Activated B cell treated with CpG ODN at 0.5 μM for 24 hours (primary cell): ENCODE data around the gene PGLYRP2. TPM values are rescaled to one million over a fixed set of nuclear protein-coding genes. Genes with fewer than 3 reads are reported as not detected.
A peak's percentile ranks its signal among the peaks of the same experiment; 100 is the strongest.

ENCODE experiments used
- ATAC-seq: fragments of 200-7000 bp; cut with Tn5 transposase; one replicate; pipeline ENCODE4 v1.10.0; 2021; ENCODE audit warnings: low read depth, mild to moderate bottlenecking, moderate library complexity
- CTCF ChIA-PET: fragments of 350-600 bp; sonication (Branson Sonifier 250); formaldehyde crosslinking; loops from one replicate; lab custom pipeline; 2021; ENCODE audit warnings: antibody characterized with exemption; lab: Charles Lee
- POLR2A ChIA-PET: fragments of 350-600 bp; sonication (Branson Sonifier 250); formaldehyde crosslinking; loops from one replicate; lab custom pipeline; 2021; ENCODE audit warnings: antibody characterized with exemption; lab: Charles Lee
- DNase-seq: peaks from one replicate; pipeline ENCODE4 v3.0.0; 2022
- H3K27ac Mint-ChIP-seq: one replicate; pipeline ENCODE4 v1.8.0; 2020; ENCODE audit warnings: mixed read lengths
- H3K27me3 Mint-ChIP-seq: one replicate; pipeline ENCODE4 v1.8.0; 2021; ENCODE audit warnings: mixed read lengths
- H3K36me3 Mint-ChIP-seq: one replicate; pipeline ENCODE4 v1.8.0; 2021; ENCODE audit warnings: low read depth, mixed read lengths
- H3K4me1 Mint-ChIP-seq: one replicate; pipeline ENCODE4 v1.8.0; 2021; ENCODE audit warnings: mixed read lengths
- H3K4me3 Mint-ChIP-seq: one replicate; pipeline ENCODE4 v1.8.0; 2020; ENCODE audit warnings: mild to moderate bottlenecking, mixed read lengths
- H3K9me3 Mint-ChIP-seq: one replicate; pipeline ENCODE4 v1.8.0; 2020; ENCODE audit warnings: mixed read lengths
- intact Hi-C: fragments of 100-400 bp; cut with micrococcal nuclease; formaldehyde crosslinking; loops from one replicate; pipeline ENCODE4 v1.15.1; 2024
- total RNA-seq: library from RNA; stranded (reverse); gene quantifications from 2 replicates; pipeline ENCODE4 v1.2.3, GENCODE V29; 2022
- TF ChIP-seq, protein P1 (sequence below): fragments of 200-600 bp; IDR thresholded peaks from one replicate; pipeline ENCODE4 v1.8.0; 2022; ENCODE audit warnings: antibody characterized with exemption, mild to moderate bottlenecking

Gene PGLYRP2
- total RNA-seq, 1 donor from 2014 or later, result not detected

DNA sequence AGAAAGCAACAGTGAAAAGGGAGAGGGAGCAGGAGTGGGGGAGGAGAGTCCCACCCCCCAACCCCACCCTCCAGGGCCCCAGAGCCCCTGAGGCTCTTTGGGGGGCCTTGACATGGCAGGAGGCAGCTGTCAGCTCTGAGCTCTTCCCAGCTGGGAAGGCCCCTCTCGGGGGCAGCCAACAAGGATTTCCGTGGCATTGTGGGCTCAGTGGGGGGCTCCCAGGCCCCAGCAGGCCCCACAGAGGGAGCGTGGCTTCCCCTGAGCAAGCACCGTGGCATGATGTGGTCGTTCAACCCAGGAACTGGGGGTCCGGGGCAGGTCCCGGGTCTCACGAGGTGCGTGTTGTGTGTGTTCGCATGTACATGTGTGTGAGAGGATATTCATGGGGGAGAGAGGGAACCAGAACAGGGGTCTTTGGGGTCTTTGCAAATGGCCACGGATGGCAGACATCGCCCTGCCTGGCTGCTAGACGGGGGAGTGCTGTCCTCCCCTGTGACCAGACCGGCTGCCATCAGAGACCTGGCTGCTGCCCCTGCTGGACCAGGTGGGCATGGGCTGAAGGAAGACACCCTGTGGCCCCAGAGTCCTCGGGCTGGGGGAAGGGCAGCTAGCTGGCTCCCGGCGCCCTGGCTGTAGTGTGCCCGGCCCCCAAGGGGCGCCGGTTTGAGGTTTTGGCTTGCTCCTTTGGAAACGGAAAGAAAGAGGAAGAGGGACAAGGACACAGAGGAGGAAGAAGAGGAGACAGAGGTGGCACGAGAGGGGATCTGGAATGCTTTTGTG is 56.8 kb downstream of the PGLYRP2 start:
- intact Hi-C loops, result no loop called here
- ChIA-PET CTCF (interaction anchor here (7.0 kb wide), 1 partner anchor 134 kb away, joined by 87 read pairs; no protein-coding TSS in a partner anchor), POLR2A (no interaction called here)
- peaks cover 20% of the 10 kb centered on the region for H3K4me1 Mint-ChIP-seq
- no peak for ATAC-seq
- H3K36me3 Mint-ChIP-seq, result peaks cover 60% of the 10 kb centered on the region
- no peaks in the 10 kb centered on the region for H3K27me3 Mint-ChIP-seq
- no peaks in the 10 kb centered on the region for H3K9me3 Mint-ChIP-seq
- no peak overlapping the region for H3K27ac Mint-ChIP-seq
- DNase-seq, result no peak
- H3K4me3 Mint-ChIP-seq, result no peak overlapping the region
- TF ChIP-seq, protein P1, sequence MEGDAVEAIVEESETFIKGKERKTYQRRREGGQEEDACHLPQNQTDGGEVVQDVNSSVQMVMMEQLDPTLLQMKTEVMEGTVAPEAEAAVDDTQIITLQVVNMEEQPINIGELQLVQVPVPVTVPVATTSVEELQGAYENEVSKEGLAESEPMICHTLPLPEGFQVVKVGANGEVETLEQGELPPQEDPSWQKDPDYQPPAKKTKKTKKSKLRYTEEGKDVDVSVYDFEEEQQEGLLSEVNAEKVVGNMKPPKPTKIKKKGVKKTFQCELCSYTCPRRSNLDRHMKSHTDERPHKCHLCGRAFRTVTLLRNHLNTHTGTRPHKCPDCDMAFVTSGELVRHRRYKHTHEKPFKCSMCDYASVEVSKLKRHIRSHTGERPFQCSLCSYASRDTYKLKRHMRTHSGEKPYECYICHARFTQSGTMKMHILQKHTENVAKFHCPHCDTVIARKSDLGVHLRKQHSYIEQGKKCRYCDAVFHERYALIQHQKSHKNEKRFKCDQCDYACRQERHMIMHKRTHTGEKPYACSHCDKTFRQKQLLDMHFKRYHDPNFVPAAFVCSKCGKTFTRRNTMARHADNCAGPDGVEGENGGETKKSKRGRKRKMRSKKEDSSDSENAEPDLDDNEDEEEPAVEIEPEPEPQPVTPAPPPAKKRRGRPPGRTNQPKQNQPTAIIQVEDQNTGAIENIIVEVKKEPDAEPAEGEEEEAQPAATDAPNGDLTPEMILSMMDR, result no peak

DNA sequence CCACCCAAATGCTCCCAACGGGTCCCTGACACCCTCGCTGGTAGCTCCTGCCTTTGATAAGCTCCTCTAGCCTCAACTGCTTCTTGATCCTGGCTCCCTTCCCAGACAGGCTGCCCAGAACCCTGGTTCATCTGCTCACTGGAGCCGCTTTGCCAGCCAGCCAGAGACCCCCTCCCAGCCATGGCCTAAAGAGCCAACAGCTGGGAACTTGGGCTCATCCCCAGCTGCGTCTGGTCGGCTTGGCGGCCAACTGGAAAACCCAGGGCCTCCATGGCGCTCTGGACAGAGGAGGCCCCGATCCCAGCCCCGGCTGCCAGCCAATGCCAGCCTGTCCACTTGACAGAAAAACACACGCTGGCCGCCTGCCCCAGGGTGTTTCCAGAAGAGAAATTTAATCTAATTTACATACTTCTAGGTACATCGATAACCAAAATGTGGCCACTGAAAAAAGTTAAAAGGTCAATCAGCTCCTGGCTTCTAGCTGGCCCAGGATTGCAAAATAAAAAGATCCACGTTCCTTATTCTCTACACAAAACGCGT is 57.5 kb downstream of the PGLYRP2 start:
- H3K4me3 Mint-ChIP-seq, result no peak overlapping the region
- no peak overlapping the region for H3K27ac Mint-ChIP-seq
- ATAC-seq, result no peak
- no peaks in the 10 kb centered on the region for H3K9me3 Mint-ChIP-seq
- POLR2A ChIA-PET, result interaction anchor here (1.3 kb wide), 1 partner anchor 9 kb away, joined by 3 read pairs; no protein-coding TSS in a partner anchor
- intact Hi-C loops, result no loop called here
- TF ChIP-seq, protein P1, result no peak
- peaks cover 26% of the 10 kb centered on the region for H3K4me1 Mint-ChIP-seq
- DNase-seq, result no peak
- no peaks in the 10 kb centered on the region for H3K27me3 Mint-ChIP-seq
- H3K36me3 Mint-ChIP-seq, result peaks cover 53% of the 10 kb centered on the region
- CTCF ChIA-PET, result interaction anchor here (1.4 to 7.0 kb wide), 2 partner anchors 11 to 134 kb away, joined by 6 to 87 read pairs; no protein-coding TSS in a partner anchor

DNA sequence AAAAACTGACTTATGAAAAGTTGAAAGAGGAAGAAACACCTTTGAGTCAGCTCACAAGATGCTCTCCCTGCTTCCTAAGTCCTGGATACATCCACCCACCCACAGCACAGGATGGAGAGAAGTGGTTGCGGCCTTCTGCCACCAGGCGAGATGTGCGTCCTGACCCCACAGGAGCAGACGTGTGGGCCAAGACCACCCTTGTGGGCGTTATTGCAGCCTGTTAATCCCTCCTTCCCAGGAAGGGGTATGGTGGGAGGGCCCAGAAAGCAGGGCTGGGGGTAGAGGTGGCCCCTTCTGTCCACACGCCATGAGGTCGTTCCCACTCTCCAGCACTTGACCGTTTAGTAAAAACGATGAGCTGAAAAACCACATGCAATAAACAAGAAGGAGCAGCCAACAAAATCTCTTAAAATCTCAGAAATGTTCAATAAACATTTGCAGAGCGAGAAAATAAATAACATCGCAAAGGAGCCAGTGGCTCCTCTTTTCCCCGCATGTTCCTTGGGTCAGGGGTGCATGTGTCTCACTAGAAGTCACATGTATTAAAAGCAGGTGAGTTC is 58.1 kb downstream of the PGLYRP2 start:
- ChIA-PET POLR2A (interaction anchor here (0.9 to 1.3 kb wide), 2 partner anchors 9 to 41 kb away, joined by 3 read pairs; no protein-coding TSS in a partner anchor), CTCF (interaction anchor here (1.4 to 7.0 kb wide), 3 partner anchors 12 to 329 kb away, joined by 6 to 87 read pairs (median 9); no protein-coding TSS in a partner anchor)
- H3K27ac Mint-ChIP-seq, result no peak overlapping the region
- H3K27me3 Mint-ChIP-seq, result no peaks in the 10 kb centered on the region
- peaks cover 32% of the 10 kb centered on the region for H3K4me1 Mint-ChIP-seq
- H3K4me3 Mint-ChIP-seq, result no peak overlapping the region
- H3K36me3 Mint-ChIP-seq, result peaks cover 52% of the 10 kb centered on the region
- ATAC-seq (no peak), DNase-seq (no peak)
- intact Hi-C loops, result no loop called here
- TF ChIP-seq, protein P1, result no peak
- no peaks in the 10 kb centered on the region for H3K9me3 Mint-ChIP-seq

DNA sequence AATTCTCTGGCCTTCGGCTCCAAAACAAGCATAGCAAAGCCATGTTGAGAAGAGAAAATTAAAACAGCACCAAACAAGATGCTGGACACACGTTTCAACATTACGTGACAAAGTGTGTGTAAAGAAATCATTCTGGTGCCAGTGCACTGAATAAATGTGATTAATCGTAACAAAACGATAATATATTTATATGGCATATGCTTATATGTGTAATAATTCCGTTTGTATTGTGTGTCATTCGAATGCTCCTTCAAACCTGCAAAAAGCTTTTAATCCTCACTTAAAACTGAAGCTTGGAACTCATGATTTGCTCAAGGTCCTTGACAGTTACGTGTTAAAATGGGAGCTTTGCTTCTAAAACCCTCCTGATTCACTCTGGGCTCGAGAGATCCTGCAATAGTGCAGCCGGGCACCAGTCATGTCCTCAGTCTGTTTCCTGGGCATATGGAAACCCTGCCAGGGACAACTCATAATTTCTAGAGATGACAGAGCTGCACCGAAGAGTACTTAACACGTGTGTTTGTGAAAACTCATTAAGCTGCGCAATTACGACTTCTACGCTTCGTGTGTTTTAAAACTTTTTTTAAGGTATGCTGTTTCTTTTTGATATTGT is 59.8 kb downstream of the PGLYRP2 start:
- H3K9me3 Mint-ChIP-seq, result no peaks in the 10 kb centered on the region
- intact Hi-C loops, result loop anchor here (1.0 to 2.0 kb wide), 10 partner anchors 13 to 294 kb away; partner anchors contain the start of genes AKAP8, BRD4, RASAL3 and WIZ
- DNase-seq (no peak), ATAC-seq (no peak)
- TF ChIP-seq, protein P1, result no peak
- peaks cover 52% of the 10 kb centered on the region for H3K36me3 Mint-ChIP-seq
- H3K27me3 Mint-ChIP-seq, result no peaks in the 10 kb centered on the region
- POLR2A ChIA-PET, result interaction anchor here (0.5 to 3.5 kb wide), 24 partner anchors 9 to 947 kb away, joined by 3 to 82 read pairs (median 4); partner anchors contain the start of genes AKAP8, BRD4 and FAM32A
- CTCF ChIA-PET, result interaction anchor here (0.7 to 7.0 kb wide), 20 partner anchors 10 to 327 kb away, joined by 3 to 87 read pairs (median 5); partner anchors contain the start of gene AKAP8
- H3K27ac Mint-ChIP-seq, result no peak overlapping the region
- peak overlapping the region; percentile 99 for H3K4me3 Mint-ChIP-seq
- H3K4me1 Mint-ChIP-seq, result peaks cover 42% of the 10 kb centered on the region

Other genes with a start within 250 kb of the PGLYRP2 start
- not detected in 2 replicates for gene EPHX3, start 247.1 kb downstream of the PGLYRP2 start, total RNA-seq
- 144 and 164 TPM in 2 replicates for gene BRD4, start 147.0 kb downstream of the PGLYRP2 start, total RNA-seq
- 74.8 and 79.0 TPM in 2 replicates for gene AKAP8, start 99.7 kb downstream of the PGLYRP2 start, total RNA-seq
- 126 and 163 TPM in 2 replicates for gene AKAP8L, start 60.5 kb downstream of the PGLYRP2 start, total RNA-seq
- 32.6 and 34.1 TPM in 2 replicates for gene WIZ, start 29.5 kb downstream of the PGLYRP2 start, total RNA-seq
- gene RASAL3, start 15.0 kb downstream of the PGLYRP2 start, total RNA-seq, result 76.2 and 89.3 TPM in 2 replicates
- not detected in 2 replicates for gene CYP4F22, start 29.0 kb upstream of the PGLYRP2 start, total RNA-seq
- gene CYP4F8, start 135.7 kb upstream of the PGLYRP2 start, total RNA-seq, result not detected in 2 replicates
- gene CYP4F3, start 161.4 kb upstream of the PGLYRP2 start, total RNA-seq, result not detected in 2 replicates
- not detected in 2 replicates for gene CYP4F12, start 193.6 kb upstream of the PGLYRP2 start, total RNA-seq
- gene OR10H2, start 248.5 kb upstream of the PGLYRP2 start, total RNA-seq, result not detected in 2 replicates